H4 (cell line): ENCODE measurements around the gene KCNJ9. TPM values are rescaled to one million over a fixed set of nuclear protein-coding genes. Genes with fewer than 3 reads are reported as not detected.
A peak's percentile ranks its signal among the peaks of the same experiment; 100 is the strongest.
"Not testable (repeated sequence)": the region's sequence is repeated elsewhere in the genome, so short reads cannot be mapped to it uniquely, and the experiment has no call there.

Experiments used
- DNase-seq: peaks from one replicate; pipeline ENCODE4 v3.0.0-alpha.2; 2015; ENCODE audit warnings: low spot score
- total RNA-seq: library from RNA; depleted of rRNA; stranded (reverse); fragments of >200 nt; shearing (Covaris generic); gene quantifications from 2 replicates; pipeline ENCODE4 v1.2.3, GENCODE V29; 2014

Gene KCNJ9
- total RNA-seq, 1 experiment from 2014 or later = not detected

- no peak for DNase-seq
These were observed 22.5 kb downstream of the KCNJ9 start for GRCh38 chr1:160103658-160104408.

GRCh38 chr1:160104486-160104885, 23.1 kb downstream of the KCNJ9 start:
- DNase-seq = no peak

GRCh38 chr1:160105155-160105554, 23.8 kb downstream of the KCNJ9 start:
- DNase-seq = no peak

- DNase-seq = no peak
These were observed 26.2 kb downstream of the KCNJ9 start for GRCh38 chr1:160107512-160107911.

GRCh38 chr1:160108888-160109662, 27.7 kb downstream of the KCNJ9 start:
- peak; percentile 66 for DNase-seq

- no peak for DNase-seq
These were observed 28.3 kb downstream of the KCNJ9 start for GRCh38 chr1:160109686-160110085.

GRCh38 chr1:160111462-160111861, 30.1 kb downstream of the KCNJ9 start:
- DNase-seq = not testable (repeated sequence)

GRCh38 chr1:160112357-160112756, 31.0 kb downstream of the KCNJ9 start:
- DNase-seq = no peak

- DNase-seq = no peak
These were observed 32.1 kb downstream of the KCNJ9 start for GRCh38 chr1:160113407-160113806.

GRCh38 chr1:160114085-160114484, 32.7 kb downstream of the KCNJ9 start:
- no peak for DNase-seq

- no peak for DNase-seq
These were observed 34.4 kb downstream of the KCNJ9 start, which contains the start of gene ATP1A2 for GRCh38 chr1:160115545-160116282. ATP1A2 (plus strand) TSS chr1:160115759; CDS start chr1:160115862, 103 bp downstream.

GRCh38 chr1:160116283-160117147, 35.2 kb downstream of the KCNJ9 start:
- no peak for DNase-seq

- DNase-seq = no peak
These were observed 36.0 kb downstream of the KCNJ9 start for GRCh38 chr1:160117300-160117699.

- no peak for DNase-seq
These were observed 36.4 kb downstream of the KCNJ9 start for GRCh38 chr1:160117709-160118183.

- DNase-seq = no peak
These were observed 37.6 kb downstream of the KCNJ9 start for GRCh38 chr1:160118928-160119327.

- DNase-seq = no peak
These were observed 39.5 kb downstream of the KCNJ9 start for GRCh38 chr1:160120797-160121196.

GRCh38 chr1:160121388-160121787, 40.0 kb downstream of the KCNJ9 start:
- no peak for DNase-seq

GRCh38 chr1:160122978-160123495, 41.7 kb downstream of the KCNJ9 start:
- no peak for DNase-seq

GRCh38 chr1:160123726-160124125, 42.4 kb downstream of the KCNJ9 start:
- no peak for DNase-seq

- DNase-seq = peak; percentile 89
These were observed 43.6 kb downstream of the KCNJ9 start for GRCh38 chr1:160124705-160125478.
